Left hindlimb (tissue), 1 donor: ENCODE results near the gene SEC16A.

Source experiments
- DNase-seq: peaks from one replicate; pipeline ENCODE4 v3.0.0-alpha.2; 2018

The SEC16A gene

DNA sequence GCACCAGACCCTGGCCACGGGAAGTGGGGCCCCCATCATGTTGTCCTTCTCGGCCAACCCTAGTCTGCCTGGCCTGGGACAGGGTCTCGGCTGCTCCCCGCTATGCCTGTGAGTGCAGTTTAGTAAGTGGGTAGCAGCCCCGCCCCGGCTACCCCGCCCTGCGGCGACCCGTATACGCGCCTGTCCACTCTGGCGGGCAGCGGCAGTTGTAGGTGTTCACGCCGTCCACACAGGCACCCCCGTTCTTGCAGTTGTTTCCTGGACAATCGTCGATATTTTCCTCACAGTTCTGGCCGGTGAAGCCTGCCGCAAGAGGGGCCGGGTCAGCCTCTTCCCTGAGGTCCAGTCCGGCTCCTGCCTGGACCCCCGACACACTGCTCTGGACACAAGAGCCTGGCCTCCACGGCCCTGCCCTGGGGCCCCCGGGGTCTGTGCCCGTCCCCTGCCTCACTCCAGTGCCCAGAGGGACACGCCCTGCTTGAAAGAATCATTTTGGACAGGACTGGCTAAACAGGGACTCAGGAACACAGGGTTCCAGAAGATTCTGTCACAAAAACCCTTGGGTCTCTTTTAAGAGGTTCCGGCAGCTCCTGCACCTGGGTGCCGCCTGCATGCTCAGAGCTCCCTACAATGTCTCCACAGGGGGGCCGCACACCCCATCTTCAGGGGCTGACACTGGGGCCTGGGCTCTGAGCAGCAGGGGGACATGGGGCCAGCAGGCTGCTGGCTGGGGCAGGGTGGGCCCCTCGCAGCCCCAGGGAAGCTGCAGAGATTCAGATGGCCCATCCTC is 36.6 kb upstream of the SEC16A start:
- DNase-seq = no peak

DNA sequence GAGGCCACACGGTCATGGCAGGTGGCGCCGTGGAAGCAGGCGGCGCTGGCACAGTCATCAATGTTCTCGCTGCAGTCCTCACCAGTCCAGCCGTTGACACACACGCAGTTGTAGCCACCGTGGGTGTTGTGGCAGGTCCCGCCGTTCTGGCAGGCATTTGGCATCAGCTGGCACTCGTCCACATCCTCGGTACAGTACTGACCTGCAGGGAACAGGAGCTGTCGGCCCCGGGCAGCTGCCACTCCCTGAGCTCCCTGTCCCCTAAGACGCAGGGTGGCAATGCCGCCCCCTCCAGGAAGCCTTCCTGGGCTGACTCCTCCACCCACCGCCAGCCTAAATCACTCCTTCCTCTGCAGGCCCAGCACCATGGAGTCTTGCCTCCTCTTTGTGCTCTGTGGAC is 35.8 kb upstream of the SEC16A start:
- DNase-seq = no peak

- no peak for DNase-seq
Measured at GRCh38 chr9:136517950-136518349, 35.1 kb upstream of the SEC16A start.

- DNase-seq = no peak
Measured at GRCh38 chr9:136517012-136517743, 34.3 kb upstream of the SEC16A start.

- DNase-seq = no peak
Measured at GRCh38 chr9:136516191-136516654, 33.4 kb upstream of the SEC16A start.

GRCh38 chr9:136515276-136515675 is 32.4 kb upstream of the SEC16A start:
- no peak for DNase-seq

GRCh38 chr9:136514022-136514714 is 31.3 kb upstream of the SEC16A start:
- DNase-seq = no peak

DNA sequence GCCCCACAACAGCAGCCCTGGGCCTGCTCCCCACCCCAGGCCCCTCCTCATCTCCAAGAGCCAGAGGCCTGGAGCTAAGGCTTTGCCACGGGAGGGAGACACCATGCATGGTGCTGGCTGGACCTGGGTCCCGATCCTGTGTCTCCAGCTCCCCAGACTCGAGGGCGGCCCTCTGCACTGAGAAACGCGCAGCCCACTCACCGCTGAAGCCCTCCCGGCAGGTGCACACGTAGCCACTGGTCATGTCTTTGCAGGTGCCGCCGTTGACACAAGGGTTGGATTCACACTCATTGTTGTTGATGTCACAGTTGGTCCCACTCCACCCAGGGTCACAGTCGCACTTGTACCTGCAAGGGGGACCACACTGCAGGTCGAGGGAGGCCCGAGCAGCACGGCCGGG is 30.4 kb upstream of the SEC16A start:
- DNase-seq = no peak

- DNase-seq = no peak
Measured at GRCh38 chr9:136512651-136513071, 29.8 kb upstream of the SEC16A start.

- no peak for DNase-seq
Measured at GRCh38 chr9:136511670-136512592, 29.1 kb upstream of the SEC16A start.

DNA sequence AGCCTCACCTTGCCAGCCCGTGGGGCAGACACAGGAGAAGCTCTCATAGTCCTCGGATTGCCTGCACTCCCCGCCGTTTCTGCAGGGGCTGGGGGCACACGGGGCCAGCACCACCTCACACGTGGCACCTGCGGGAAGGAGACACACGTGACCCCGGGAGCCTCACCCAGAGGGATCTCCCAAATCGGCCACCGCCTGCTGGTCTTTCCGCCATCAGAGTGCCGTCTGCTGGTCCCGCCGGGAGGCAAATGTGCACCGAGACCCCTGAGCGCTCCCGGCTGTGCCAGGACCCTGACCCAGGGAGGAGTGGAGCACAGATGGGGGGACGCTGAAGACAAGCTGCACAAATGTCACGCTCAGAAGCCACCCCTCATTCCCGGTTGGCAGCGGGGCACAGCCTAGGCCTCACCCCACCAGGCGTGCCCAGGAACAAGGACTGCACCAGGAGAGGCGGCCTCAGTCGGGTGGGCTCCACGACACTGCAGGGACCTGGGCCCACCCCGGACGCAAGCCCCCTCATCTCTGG is 28.4 kb upstream of the SEC16A start:
- DNase-seq = no peak

DNA sequence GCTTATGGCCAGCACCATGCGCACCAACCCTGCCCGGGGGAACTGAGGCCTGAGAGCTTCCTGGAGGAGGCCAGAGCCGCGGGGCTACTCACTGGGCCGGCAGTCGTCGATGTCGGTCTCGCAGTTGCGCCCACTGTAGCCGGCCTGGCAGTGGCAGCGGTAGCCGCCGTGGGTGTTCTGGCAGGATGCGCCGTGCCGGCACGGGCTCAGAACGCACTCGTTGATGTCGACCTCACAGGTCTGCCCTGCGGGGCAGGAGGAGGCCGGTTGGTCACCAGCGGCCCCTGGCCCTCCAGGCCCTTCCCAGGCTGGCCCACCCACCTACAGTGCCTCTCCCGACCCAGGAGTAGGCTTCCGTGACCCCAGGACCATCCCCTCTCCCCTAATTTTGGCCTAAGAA is 27.7 kb upstream of the SEC16A start:
- DNase-seq = no peak

DNA sequence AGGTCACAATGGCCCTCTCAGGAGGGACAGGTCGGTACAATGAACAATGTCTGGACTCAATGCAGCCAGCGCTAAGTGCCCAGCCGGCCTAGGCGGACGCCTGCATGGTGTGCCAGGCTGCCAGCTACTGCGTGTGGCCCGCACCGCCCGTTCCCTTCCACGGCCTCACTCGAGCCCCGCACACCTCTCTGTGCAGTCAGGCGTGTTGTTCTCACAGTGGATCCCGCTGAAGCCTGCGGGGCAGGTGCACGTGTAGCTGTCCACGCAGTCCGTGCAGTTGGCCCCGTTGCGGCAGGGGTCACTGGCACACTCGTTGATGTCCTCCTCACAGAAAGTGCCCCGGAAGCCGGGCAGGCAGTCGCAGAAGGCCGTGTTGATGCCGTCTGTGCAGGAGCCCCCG is 26.7 kb upstream of the SEC16A start:
- no peak for DNase-seq

DNA sequence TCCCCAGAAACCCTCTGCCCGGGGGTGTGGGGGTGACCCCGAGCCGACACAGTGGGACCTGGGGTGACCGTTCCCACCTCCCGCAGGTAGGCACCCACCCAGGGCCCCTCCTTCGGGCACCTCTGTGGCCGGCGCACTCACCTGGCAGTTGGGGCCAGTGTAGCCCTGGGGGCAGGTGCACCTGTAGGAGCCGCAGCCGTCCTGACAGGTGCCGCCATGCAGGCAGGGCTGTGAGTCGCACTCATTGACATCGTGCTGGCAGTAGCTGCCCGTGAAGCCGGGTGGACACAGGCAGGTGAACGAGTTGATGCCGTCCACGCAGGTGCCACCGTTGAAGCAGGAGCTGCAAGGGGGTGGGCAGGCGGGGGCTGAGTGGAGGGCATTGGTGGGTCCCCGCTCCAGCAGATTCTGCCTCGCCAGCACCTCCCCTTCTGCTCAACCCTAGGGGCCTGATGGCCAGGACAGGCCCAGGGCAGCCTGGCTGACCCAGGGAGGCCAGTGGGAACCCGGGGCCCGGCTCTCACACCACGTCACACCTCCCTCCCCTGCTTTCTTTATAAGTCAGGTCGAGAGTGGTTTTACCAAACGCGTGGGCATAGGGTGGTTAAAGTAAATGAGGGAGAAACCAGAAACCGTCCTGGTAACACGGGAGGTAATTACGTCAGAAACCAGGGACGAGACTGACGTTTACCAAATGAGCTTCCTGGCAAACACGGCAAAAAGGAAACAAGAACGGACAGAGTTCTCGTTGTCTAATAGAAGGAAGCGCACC is 26.1 kb upstream of the SEC16A start:
- no peak for DNase-seq

- DNase-seq = no peak
Measured at GRCh38 chr9:136507992-136508375, 25.1 kb upstream of the SEC16A start.

DNA sequence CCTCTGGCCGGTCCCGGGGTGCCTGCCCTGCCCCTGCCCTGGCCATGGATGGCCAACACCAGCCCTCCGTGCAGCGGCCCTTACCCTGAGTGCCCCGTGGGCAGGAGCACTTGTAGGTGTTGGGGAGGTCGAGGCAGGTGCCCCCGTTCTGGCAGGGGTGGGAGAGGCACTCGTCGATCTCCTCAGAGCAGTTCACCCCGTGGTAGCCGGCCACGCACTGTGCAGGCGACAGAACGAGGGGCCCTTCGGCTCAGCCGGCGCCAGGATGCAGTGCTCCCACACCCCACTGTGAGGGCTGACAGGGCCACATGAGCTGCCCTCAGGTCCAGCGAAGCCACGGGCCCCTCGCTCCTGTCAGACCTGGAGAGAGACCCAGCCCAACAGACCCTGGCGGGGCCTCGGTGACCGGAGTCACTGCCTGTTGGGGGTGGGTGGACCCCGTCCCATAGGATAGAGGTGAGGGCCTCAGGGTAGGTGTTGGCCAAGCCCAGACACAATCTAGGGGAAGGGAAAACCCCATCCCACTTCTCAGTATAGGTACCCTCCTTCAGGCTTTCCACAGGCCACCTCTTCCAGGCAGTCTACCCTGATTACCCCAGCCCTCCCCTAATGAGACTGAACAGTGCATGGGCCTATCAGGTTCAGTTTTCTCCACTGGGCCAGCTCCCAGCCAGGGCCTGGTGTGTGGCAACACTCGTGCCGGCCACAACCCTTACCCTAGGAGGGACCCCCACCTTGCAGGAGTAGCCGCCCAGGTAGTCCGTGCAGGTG is 24.6 kb upstream of the SEC16A start:
- no peak for DNase-seq

- no peak for DNase-seq
Measured at GRCh38 chr9:136506425-136506824, 23.6 kb upstream of the SEC16A start.

DNA sequence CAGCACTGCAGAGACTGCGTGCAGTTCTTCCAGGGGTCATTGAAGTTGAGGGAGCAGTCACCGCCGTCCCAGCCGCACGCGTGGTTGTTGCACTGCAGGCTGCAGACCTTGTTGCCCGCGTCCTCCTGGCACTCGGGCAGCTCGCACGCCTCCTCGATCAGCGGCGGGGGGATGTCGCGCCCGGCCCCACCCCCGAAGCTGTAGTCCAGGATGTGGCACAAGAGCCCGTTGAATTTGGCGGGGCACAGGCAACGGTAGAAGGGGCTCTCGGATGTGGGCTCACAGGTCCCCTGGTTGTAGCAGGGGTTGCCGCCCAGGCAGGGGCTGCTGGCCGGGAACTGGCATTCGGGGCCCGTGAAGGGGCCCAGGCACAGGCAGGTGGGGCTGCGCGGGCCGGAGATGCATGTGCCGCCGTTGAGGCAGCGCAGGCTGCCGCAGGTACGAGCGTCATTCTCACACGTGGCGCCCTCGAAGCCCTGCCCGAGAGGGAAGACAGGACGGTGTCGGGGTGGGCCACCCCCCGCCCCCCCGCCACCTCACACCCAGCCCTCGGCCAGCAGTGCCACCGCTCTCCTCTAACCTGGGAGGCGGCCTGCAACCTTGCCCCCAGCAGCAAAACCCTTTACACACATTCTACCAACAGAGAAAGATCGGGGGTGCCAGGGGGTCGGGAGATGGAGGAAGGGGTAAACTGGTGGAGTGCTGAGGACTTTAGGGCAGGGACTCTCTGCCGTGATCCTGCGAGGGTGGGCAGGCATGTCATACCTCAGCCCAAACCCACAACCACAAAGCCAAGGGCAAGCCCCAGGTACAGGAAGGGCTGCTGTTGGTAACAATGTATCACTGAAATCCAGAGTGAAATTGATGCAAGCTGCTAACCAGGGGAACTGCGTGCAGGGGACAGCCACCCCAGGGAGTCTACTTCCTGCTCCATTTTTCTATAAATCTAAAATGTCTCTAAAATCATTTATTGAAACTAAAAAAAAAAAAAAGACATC is 22.9 kb upstream of the SEC16A start:
- DNase-seq = no peak
